Thyroid gland (tissue), 4 donors: ENCODE data around the gene CENPN.

Source experiments
- CTCF ChIP-seq, 6 experiments: fragments of 200-600 bp in 3 of 6; fragments of 450-650 bp in 3 of 6; sonication (generic) in 3 of 6; IDR thresholded peaks; one replicate each; pipeline ENCODE4 v1.5.1; 2016 to 2019; ENCODE audit warnings: antibody characterized with exemption in 6 of 6, mild to moderate bottlenecking in 2 of 6, inconsistent platforms in 1 of 6, moderate library complexity in 1 of 6
- POLR2A ChIP-seq, 2 donors: fragments of 450-650 bp; IDR thresholded peaks; one replicate each; pipeline ENCODE4 v1.6.1; 2017; ENCODE audit warnings: antibody characterized with exemption in 2 of 2, mild to moderate bottlenecking in 2 of 2, moderate library complexity in 1 of 2

- no peak for TF ChIP-seq CTCF (IDR thresholded peaks at IDR 0.05)
- TF ChIP-seq POLR2A (IDR thresholded peaks at IDR 0.05) = no peak
Measured at GRCh38 chr16:80990577-80990976, 16.4 kb upstream of the CENPN start.
